ENCODE data around the gene DDX46. TPM values are rescaled to one million over a fixed set of nuclear protein-coding genes. Genes with fewer than 3 reads are reported as not detected.

The DDX46 gene
- total RNA-seq, 2 donors from 2014 or later = 30.8 to 43.1 TPM

DNA sequence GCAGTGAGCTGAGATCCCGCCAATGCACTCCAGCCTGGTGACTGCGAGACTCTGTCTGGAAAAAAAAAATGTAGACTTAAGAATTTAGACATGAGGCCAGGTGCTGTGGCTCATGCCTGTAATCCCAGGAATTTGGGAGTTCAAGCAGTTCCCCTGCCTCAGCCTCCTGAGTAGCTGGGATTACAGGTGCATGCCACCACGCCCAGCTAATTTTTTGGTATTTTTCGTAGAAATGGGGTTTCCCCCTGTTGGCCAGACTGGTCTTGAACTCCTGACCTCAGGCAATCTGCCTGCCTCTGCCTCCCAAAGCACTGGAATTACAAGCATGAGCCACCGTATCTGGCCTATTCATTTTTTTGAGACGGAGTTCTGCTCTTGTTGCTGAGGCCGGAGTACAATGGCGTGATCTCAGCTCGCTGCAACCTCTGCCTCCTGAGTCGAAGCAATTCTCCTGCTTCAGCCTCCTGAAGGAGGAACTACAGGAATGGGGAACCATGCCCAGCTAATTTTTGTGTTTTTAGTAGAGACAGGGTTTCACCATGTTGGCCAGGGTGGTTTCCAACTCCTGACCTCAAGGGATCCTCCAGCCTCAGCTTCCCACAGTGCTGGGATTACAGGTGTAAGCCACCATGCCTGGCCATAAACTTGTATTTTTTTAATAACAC is 14.0 kb downstream of the DDX46 start:
- DNase-seq = no peak
- intact Hi-C loops (cut with DNase I, micrococcal nuclease) = no loop called here
- ATAC-seq = no peak

DNA sequence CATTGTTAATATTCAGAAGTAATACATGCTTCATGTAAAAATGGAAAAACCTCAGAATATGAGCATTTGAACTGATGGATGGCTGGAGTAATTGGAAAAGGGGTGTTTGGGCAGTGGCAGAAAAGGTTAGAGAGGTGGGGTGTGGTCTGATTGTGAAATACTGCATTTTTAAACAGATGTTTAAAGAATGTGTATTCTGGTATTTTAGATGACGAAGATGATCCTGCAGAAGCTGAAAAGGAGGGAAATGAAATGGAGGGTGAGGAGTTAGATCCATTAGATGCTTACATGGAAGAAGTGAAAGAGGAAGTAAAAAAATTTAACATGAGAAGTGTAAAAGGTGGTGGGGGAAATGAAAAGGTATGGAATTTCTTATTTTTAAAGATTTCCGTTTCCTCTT is 18.8 kb downstream of the DDX46 start:
- DNase-seq (no peak), ATAC-seq (no peak)
- intact Hi-C loops (cut with DNase I, micrococcal nuclease) = no loop called here

DNA sequence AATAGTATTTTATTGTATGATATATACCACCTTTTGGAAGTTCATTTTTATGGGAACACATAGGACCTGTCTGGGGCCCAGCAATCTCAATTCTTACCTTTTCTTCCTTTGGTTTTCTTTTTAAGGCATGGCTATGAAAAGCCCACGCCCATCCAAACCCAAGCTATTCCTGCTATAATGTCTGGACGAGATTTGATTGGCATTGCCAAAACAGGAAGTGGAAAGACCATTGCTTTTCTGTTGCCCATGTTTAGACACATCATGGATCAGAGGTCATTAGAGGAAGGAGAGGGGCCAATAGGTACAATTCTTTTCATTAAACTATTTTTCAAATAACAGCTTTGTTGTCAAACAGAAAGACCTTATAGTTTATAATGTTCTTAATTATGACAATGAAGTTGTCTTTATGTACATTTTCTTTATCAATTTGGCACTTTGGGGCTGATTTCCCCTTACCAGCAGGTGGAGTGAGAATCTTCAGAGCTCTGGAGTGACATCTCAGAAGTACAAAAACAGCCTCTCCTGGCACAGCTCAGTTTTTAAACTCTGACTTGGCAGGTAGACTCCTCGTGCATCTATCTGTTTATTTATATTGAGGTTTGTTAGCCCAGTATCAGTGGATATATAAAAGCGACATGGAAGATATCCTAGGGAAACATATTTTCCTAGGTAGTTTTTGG is 25.8 kb downstream of the DDX46 start:
- DNase-seq = no peak
- intact Hi-C loops (cut with DNase I, micrococcal nuclease) = no loop called here
- ATAC-seq = peak; percentile 55

DNA sequence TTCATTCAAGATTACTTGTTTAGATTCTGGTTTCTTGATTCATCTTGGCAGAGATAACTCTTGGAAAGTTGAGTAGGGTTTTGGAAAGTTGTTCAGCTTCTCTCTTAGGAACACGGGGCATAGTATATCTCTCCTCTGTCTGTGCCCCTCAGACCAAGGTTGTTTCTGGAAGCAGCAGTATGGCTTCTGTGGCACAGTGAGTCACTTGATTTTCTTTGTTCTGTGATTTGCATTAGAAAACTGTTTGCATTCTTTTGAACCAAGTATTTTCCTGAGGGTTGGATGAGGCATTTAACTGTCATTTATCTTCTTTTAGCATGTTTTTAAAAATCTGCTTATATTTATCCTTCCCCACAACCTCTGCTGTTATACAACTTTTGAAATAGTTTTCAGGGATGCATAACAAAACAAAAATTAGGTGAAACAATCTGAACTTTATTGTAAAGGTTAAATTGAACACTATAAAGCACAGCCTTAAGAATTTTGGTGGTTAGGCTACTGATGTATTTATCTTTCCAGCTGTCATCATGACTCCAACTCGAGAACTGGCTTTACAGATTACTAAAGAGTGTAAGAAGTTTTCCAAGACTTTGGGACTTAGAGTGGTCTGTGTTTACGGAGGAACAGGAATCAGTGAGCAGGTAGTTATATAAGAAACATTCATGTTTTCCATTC is 26.5 kb downstream of the DDX46 start:
- intact Hi-C loops (cut with DNase I, micrococcal nuclease) = no loop called here
- DNase-seq (no peak), ATAC-seq (no peak)

DNA sequence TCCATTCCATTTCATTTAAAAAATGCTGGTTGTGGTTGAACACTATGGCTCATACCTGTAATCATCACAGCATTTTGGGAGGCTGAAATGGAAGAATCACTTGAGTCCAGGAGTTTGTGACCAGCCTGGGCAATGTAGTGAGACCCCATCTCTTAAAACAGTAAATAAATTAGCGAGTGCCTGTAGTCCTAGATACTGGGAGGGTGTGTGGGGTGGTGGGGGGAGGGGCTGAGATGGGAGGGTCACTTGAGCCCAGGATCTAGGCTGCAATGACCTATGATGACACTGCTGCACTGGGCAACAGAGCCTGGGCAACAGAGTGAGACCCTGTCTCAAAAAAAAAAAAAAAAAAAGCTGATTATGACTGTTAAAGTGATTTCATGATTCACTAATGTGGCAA is 29.1 kb downstream of the DDX46 start:
- DNase-seq (no peak), ATAC-seq (no peak)
- intact Hi-C loops (cut with DNase I, micrococcal nuclease) = no loop called here

DNA sequence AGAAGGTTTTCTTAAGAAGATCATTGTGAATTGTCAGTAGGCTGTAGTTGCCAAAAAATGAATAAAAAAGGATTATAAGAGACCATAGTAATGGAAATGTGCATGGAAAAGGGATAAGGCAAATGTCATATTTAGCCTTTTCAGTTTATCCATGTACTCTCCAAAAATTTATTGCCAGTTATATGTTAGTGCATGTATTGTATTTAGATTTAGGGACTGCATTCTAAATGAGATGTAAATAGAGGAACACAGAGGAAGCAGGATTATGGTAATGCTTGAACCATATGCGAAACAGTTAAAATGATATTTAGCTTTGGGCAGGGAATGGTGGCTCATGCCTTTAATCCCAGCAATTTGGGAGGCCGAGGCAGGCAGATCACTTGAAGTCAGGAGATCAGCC is 33.0 kb downstream of the DDX46 start:
- ATAC-seq (no peak), DNase-seq (no peak)
- intact Hi-C loops (cut with DNase I, micrococcal nuclease) = no loop called here

DNA sequence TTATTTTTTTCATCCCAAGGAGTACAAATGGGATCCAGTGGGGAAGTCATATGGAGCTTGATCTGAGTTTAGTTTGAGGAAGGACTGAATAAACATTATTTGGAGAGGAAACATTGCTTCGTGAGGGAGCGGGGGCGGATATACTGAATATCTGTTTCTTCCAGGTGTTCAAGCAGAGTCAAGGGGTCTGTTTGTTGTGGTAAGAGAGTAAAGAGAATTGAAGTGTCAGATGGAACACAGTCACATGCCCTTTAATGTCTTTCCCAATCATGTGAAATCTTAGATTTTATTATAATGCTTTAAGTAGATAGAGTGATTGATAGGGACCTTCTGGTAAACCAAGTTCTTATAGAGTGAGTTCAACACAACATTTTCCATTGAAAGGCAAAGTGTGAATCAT is 33.7 kb downstream of the DDX46 start:
- DNase-seq (no peak), ATAC-seq (no peak)
- intact Hi-C loops (cut with DNase I, micrococcal nuclease) = no loop called here

DNA sequence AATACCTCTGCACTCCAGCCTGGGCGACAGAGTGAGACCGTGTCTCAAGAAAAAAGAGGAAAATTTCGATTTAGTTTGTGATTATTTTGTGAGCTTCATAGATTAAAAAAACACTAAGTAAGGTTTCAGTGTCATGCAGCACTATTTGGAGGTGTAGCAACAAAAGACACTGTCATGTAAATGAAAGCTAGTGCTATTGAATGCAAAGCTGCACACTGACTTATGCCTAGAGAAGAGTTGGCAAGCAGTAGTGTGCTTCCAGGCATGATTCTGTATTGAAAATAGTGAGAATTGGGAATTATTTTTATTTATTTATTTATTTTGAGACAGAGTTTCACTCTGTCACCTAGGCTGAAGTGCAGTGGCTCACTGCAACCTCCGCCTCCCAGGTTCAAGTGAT is 34.5 kb downstream of the DDX46 start:
- DNase-seq (no peak), ATAC-seq (no peak)
- intact Hi-C loops (cut with DNase I, micrococcal nuclease) = no loop called here

DNA sequence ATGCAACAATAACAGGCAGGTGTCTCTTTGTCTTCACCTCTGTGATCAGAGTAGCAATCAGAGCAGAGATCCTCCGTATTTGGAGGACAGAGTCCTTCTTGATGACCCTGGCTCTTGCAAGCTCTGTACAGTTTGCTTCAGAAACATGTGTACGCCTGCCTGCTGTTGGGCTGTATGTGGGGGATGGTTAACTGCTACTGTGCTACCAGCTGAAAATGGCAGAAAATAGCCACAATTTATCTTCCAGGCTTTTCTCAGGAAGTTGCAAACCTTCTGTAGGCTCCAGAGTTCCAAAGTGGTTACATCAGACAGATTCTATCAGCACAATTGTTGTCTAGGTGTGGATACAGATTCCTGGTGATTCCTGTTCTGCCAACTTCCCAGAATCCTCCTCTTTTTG is 35.5 kb downstream of the DDX46 start:
- intact Hi-C loops (cut with DNase I, micrococcal nuclease) = no loop called here

DNA sequence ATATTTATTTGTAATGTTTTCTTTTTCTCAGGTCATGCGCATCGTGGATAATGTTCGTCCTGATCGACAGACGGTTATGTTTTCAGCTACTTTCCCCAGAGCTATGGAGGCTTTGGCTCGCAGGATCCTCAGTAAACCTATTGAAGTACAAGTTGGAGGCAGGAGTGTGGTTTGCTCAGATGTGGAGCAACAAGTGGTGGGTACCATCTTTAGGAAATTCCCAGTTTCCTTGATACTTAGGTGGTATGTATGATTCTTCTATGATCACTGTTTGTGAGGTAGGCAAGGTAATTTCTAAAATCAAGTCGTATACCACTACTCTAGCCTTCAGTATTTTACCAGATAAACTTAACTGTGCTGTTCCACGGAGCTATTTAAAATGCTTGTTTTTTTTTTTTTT is 36.2 kb downstream of the DDX46 start:
- intact Hi-C loops (cut with DNase I, micrococcal nuclease) = no loop called here
- DNase-seq (no peak), ATAC-seq (no peak)

More for the DNA sequence above, 35.5 kb downstream of the DDX46 start:
- ATAC-seq = no peak
- no peak for DNase-seq

DNA sequence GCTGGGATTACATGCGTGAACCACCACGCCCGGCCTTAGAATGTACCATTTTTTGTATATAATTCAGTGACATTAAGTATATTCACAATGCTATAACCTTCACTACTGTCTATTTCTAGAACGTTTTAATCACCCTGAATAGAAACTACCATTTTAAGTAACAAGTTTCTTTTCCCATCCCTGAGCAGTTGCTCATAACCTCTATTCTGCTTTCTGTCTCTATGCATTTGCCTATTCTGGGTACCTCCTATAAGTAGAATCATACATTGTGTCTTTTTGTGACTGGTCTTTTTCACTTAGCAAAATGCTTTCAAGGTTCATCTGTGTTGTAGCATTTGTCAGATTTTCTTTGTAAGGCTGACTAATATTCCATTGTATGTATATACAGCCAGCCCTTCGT is 39.9 kb downstream of the DDX46 start:
- ATAC-seq (no peak), DNase-seq (no peak)
- intact Hi-C loops (cut with DNase I, micrococcal nuclease) = no loop called here

DNA sequence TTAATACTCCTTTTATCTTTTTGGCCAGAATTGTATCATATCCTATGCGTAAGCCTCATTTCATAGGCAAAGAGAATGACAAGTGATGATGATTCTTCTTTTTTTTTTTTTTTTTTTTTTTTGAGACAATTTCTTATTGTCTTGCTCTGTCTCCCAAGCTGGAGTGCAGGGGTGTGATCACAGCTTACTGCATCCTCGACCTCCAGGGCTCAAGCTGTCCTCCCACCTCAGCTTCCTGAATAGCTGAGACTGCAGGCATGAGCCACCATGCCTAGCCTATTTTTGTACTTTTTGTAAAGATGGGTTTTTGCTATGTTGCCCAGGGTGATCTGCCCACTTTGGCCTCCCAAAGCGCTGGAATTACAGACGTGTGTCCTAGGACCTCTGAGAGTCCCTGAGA is 45.2 kb downstream of the DDX46 start:
- DNase-seq = no peak
- no peak for ATAC-seq
- intact Hi-C loops (cut with DNase I, micrococcal nuclease) = no loop called here

DNA sequence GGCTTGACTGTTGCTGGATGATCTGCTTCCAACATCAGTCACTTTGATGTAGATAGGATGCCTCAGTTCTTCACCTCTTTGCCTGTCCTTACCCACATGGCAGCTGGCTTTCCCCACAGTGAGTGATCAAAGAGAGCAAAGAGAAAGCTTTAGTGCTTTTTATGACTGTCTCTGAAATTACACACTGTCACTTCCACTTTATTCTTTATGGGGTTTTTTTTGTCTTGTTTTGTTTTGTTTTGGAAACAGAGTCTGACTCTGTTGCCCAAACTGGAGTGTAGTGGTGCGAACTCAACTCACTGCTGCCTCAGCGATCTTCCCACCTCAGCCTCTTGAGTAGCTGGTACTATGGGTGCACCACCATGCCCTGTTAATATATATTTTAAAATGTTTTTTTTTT is 54.8 kb downstream of the DDX46 start:
- intact Hi-C loops (cut with DNase I, micrococcal nuclease) = no loop called here
- no peak for ATAC-seq

DNA sequence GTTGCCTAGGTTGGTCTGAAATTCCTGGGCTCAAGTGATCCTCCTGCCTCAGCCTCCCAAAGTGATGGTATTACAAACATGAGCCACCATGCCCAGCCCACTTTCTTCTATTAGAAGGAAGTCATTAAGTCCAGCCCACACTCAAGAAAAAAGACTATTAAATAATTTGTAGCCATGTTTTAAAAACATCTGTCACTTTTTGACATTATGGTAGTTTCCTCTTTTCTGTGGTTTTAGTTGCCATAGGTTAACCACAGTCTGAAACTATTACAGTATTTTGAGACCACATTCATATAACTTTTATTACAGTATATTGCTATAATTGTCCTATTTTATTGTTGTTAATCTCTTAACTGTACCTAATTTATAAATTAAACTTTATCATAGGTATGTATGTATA is 55.2 kb downstream of the DDX46 start:
- ATAC-seq (no peak), DNase-seq (no peak)
- intact Hi-C loops (cut with DNase I, micrococcal nuclease) = no loop called here

More for the DNA sequence above, 54.8 kb downstream of the DDX46 start:
- no peak for DNase-seq

DNA sequence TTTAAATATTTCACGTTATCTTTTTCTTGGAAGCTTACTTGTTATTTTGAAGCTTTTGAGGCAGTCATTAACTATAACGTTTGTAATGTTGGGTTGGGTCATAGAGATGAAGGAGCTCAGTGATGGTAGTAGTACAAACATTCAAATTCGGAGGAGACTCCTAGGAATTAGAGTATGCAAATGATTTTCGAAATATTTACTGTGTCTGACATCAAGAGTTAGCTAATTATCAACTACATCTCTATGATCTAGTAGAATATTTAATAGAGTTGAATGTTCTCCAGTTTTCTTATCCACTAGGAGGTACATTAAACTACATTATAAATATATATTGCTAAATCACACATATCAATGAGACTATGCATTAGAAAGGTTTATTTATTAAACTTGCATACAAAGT is 58.4 kb downstream of the DDX46 start:
- DNase-seq = no peak
- ATAC-seq = no peak
- intact Hi-C loops (cut with DNase I, micrococcal nuclease) = no loop called here

DNA sequence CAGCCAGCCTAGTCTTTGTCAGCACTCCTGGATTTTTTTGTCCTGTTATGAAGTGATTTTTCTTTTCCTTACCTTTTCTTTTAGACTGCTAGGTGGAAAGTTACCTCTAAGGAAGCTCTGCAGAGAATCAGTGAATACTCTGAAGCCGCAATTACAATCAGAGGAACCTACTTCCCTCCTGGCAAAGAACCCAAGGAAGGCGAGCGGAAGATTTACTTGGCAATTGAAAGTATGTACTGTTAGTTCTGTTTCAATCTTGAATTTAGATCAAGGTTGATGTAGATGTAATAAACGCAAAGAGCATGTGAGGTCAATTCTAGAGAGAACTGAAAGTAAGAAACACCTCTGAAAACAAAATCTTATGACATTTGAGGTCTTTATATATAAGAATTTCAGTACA is 60.2 kb downstream of the DDX46 start:
- no peak for DNase-seq
- intact Hi-C loops (cut with DNase I, micrococcal nuclease) = no loop called here
- ATAC-seq = no peak

DNA sequence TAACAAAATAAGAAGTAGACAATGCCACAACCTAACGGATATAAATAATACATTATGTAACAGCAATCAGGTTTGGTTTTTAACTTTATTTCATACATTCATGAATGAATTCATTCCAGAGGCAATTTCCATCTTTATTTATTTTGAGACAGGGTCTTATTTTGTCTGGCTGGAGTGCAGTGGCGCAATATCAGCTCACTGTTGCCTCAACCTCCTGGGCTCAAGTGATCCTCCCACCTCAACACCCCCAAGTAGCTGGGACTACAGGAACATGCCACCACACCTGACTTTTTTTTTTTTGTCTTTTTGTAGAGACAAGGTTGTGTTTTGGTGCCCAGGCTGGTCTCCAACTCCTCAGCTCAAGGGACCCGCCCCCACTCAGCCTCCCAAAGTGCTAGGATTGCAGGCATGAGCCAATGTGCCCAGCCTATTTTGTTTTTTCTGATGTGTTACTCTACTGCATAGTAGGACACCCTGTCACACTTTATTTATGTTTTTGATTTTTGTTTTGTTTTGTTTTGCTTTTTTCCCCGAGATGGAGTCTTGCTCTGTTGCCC is 60.9 kb downstream of the DDX46 start:
- ATAC-seq (no peak), DNase-seq (no peak)
- intact Hi-C loops (cut with DNase I, micrococcal nuclease) = no loop called here

DNA sequence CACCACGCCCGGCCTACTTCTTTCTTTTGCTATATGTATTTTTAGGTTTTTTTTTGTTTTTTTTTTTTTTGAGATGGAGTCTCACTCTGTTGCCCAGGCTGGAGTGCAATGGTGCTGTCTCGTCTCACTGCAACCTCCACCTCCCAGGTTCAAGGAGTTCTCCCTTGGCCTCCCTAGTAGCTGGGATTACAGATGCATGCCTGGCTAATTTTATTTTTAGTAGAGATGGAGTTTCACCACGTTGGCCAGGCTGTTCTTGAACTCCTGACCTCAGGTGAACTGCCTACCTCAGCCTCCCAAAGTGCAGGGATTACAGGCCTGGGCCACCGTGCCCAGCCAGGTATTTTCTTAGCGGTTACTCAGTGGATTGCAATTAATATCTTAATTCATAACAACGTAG is 63.3 kb downstream of the DDX46 start:
- intact Hi-C loops (cut with DNase I, micrococcal nuclease) = no loop called here

DNA sequence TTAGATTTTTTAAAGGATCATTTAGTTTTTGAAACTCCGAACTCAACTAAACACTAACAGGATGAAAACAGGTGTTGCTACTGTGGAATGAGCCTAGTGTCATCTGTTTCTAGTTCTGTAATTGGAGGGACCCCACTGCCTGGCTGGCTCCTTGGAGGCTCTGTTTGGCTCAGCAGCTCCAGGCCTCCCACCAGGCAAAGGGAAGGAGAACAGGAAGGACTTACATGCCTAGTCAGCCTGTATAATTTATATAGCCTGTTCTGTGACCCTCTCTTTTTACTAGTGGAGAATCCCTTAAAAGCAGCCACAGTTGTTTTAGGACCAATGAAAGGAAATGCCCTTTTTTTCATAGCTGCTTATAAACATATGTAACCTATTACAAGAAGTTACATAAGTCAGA is 66.1 kb downstream of the DDX46 start:
- DNase-seq (no peak), ATAC-seq (no peak)
- intact Hi-C loops (cut with DNase I, micrococcal nuclease) = no loop called here

More for the DNA sequence above, 63.3 kb downstream of the DDX46 start:
- no peak for DNase-seq
- ATAC-seq = no peak

DNA sequence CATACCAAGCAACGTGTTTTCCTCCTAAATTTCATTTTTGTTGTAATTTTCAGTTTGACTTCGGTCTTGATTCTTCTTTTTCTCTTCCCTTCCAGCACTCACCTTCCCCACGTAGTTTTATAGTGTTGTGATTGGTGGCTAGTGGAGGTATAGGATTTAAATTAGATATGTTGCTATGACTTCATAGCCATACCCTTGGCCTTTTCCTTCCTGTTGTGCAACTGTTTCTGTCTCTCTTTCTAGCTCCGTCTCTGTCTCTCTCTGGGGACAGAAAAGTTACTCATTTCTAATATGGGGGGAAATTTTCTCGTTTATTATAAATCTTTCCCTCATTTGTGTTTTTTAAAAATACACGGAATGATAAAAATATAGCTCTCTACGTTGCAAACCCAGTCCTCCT is 66.6 kb downstream of the DDX46 start:
- intact Hi-C loops (cut with DNase I, micrococcal nuclease) = no loop called here
- DNase-seq (no peak), ATAC-seq (no peak)

Data from left colon (tissue), 2 donors.